ENCODE data around the gene ENG. TPM values are rescaled to one million over a fixed set of nuclear protein-coding genes. Genes with fewer than 3 reads are reported as not detected.

The ENG gene
- total RNA-seq, 2 experiments from 2014 or later = 17.2 to 17.3 TPM

- CTCF ChIA-PET = interaction anchor here (1.3 to 1.7 kb wide), 2 partner anchors 9 to 42 kb away, joined by 4 read pairs; partner anchors contain the start of genes CDK9 and TOR2A
- no peak for DNase-seq
- peaks cover 62% of the 10 kb centered on the region for H3K4me1 Mint-ChIP-seq
- no peaks in the 10 kb centered on the region for H3K27me3 Mint-ChIP-seq
- peaks cover 38% of the 10 kb centered on the region for H3K36me3 Mint-ChIP-seq (ENCODE audit: low read depth)
- H3K27ac Mint-ChIP-seq = peak overlapping the region; percentile 96
- no peaks in the 10 kb centered on the region for H3K9me3 Mint-ChIP-seq
- H3K4me3 Mint-ChIP-seq = peak overlapping the region; percentile 100
- POLR2A ChIA-PET = no interaction called here
These were observed 77.6 kb downstream of the ENG start for GRCh38 chr9:127776924-127777289.

- H3K4me3 Mint-ChIP-seq = peak overlapping the region; percentile 100
- POLR2A ChIA-PET = interaction anchor here (0.6 kb wide), 1 partner anchor 19 kb away, joined by 6 read pairs; no protein-coding TSS in a partner anchor
- no peaks in the 10 kb centered on the region for H3K27me3 Mint-ChIP-seq
- peaks cover 40% of the 10 kb centered on the region for H3K36me3 Mint-ChIP-seq (ENCODE audit: low read depth)
- H3K4me1 Mint-ChIP-seq = peaks cover 62% of the 10 kb centered on the region
- H3K9me3 Mint-ChIP-seq = no peaks in the 10 kb centered on the region
- CTCF ChIA-PET = interaction anchor here (0.6 to 1.7 kb wide), 5 partner anchors 9 to 465 kb away, joined by 3 to 4 read pairs (median 3); partner anchors contain the start of genes CDK9 and TOR2A
- peak; percentile 84 for DNase-seq
- peak overlapping the region; percentile 96 for H3K27ac Mint-ChIP-seq
These were observed 78.1 kb downstream of the ENG start for GRCh38 chr9:127776195-127776923.

- H3K4me3 Mint-ChIP-seq = peak overlapping the region; percentile 34
- H3K27me3 Mint-ChIP-seq = no peaks in the 10 kb centered on the region
- peak overlapping the region; percentile 13 for H3K27ac Mint-ChIP-seq
- ChIA-PET CTCF (interaction anchor here (0.6 to 2.4 kb wide), 2 partner anchors 10 to 15 kb away, joined by 3 to 6 read pairs; no protein-coding TSS in a partner anchor), POLR2A (no interaction called here)
- H3K9me3 Mint-ChIP-seq = no peaks in the 10 kb centered on the region
- DNase-seq = no peak
- H3K4me1 Mint-ChIP-seq = peaks cover 66% of the 10 kb centered on the region
- peaks cover 62% of the 10 kb centered on the region for H3K36me3 Mint-ChIP-seq (ENCODE audit: low read depth)
These were observed 80.5 kb downstream of the ENG start for GRCh38 chr9:127773981-127774380.

GRCh38 chr9:127773272-127773671 lies 81.2 kb downstream of the ENG start:
- peaks cover 69% of the 10 kb centered on the region for H3K4me1 Mint-ChIP-seq
- POLR2A ChIA-PET = no interaction called here

GRCh38 chr9:127772603-127773002 lies 81.9 kb downstream of the ENG start:
- H3K4me3 Mint-ChIP-seq = no peak overlapping the region
- ChIA-PET CTCF (interaction anchor here (2.4 to 3.7 kb wide), 3 partner anchors 12 to 97 kb away, joined by 6 to 25 read pairs (median 10); partner anchors contain the start of gene TOR2A), POLR2A (no interaction called here)
- peaks cover 74% of the 10 kb centered on the region for H3K4me1 Mint-ChIP-seq
- H3K27me3 Mint-ChIP-seq = no peaks in the 10 kb centered on the region
- H3K36me3 Mint-ChIP-seq (ENCODE audit: low read depth) = peaks cover 66% of the 10 kb centered on the region
- no peaks in the 10 kb centered on the region for H3K9me3 Mint-ChIP-seq
- DNase-seq = no peak
- H3K27ac Mint-ChIP-seq = peak overlapping the region; percentile 68

More at GRCh38 chr9:127773272-127773671, 81.2 kb downstream of the ENG start:
- CTCF ChIA-PET = interaction anchor here (2.4 to 3.7 kb wide), 3 partner anchors 11 to 97 kb away, joined by 6 to 25 read pairs (median 10); partner anchors contain the start of gene TOR2A
- no peaks in the 10 kb centered on the region for H3K27me3 Mint-ChIP-seq
- peaks cover 65% of the 10 kb centered on the region for H3K36me3 Mint-ChIP-seq (ENCODE audit: low read depth)
- no peak overlapping the region for H3K4me3 Mint-ChIP-seq
- H3K9me3 Mint-ChIP-seq = no peaks in the 10 kb centered on the region
- H3K27ac Mint-ChIP-seq = peak overlapping the region; percentile 36
- no peak for DNase-seq

GRCh38 chr9:127771570-127772189 lies 82.8 kb downstream of the ENG start:
- Mint-ChIP-seq H3K4me3 (peak overlapping the region; percentile 81), H3K27me3 (no peaks in the 10 kb centered on the region), H3K9me3 (no peaks in the 10 kb centered on the region), H3K36me3 (ENCODE audit: low read depth) (peaks cover 67% of the 10 kb centered on the region), H3K27ac (peak overlapping the region; percentile 84), H3K4me1 (peaks cover 82% of the 10 kb centered on the region)
- CTCF ChIA-PET = interaction anchor here (0.9 to 3.7 kb wide), 11 partner anchors 13 to 172 kb away, joined by 3 to 25 read pairs (median 4); partner anchors contain the start of genes CDK9 and TOR2A
- DNase-seq = no peak
- POLR2A ChIA-PET = interaction anchor here (0.8 kb wide), 1 partner anchor 144 kb away, joined by 3 read pairs; no protein-coding TSS in a partner anchor

- Mint-ChIP-seq H3K4me1 (peaks cover 82% of the 10 kb centered on the region), H3K4me3 (peak overlapping the region; percentile 81), H3K27me3 (no peaks in the 10 kb centered on the region), H3K27ac (peak overlapping the region; percentile 84), H3K36me3 (ENCODE audit: low read depth) (peaks cover 68% of the 10 kb centered on the region), H3K9me3 (no peaks in the 10 kb centered on the region)
- POLR2A ChIA-PET = interaction anchor here (0.5 to 0.8 kb wide), 3 partner anchors 145 to 345 kb away, joined by 3 read pairs; no protein-coding TSS in a partner anchor
- DNase-seq = peak; percentile 96
- CTCF ChIA-PET = interaction anchor here (0.6 to 3.7 kb wide), 14 partner anchors 9 to 182 kb away, joined by 3 to 25 read pairs (median 4); partner anchors contain the start of genes CDK9 and TOR2A
These were observed 83.4 kb downstream of the ENG start for GRCh38 chr9:127770905-127771569.

- no peak for DNase-seq
- H3K4me1 Mint-ChIP-seq = peaks cover 85% of the 10 kb centered on the region
- ChIA-PET CTCF (interaction anchor here (0.6 to 3.7 kb wide), 13 partner anchors 9 to 181 kb away, joined by 3 to 25 read pairs (median 4); partner anchors contain the start of genes CDK9, ST6GALNAC4 and TOR2A), POLR2A (interaction anchor here (0.5 to 1.1 kb wide), 3 partner anchors 17 to 345 kb away, joined by 3 to 8 read pairs (median 3); no protein-coding TSS in a partner anchor)
- peak overlapping the region; percentile 84 for H3K27ac Mint-ChIP-seq
- H3K9me3 Mint-ChIP-seq = no peaks in the 10 kb centered on the region
- peaks cover 71% of the 10 kb centered on the region for H3K36me3 Mint-ChIP-seq (ENCODE audit: low read depth)
- peak overlapping the region; percentile 81 for H3K4me3 Mint-ChIP-seq
- no peaks in the 10 kb centered on the region for H3K27me3 Mint-ChIP-seq
These were observed 83.9 kb downstream of the ENG start for GRCh38 chr9:127770583-127770904.

GRCh38 chr9:127769929-127770582 lies 84.4 kb downstream of the ENG start:
- peak overlapping the region; percentile 84 for H3K27ac Mint-ChIP-seq
- peak overlapping the region; percentile 81 for H3K4me3 Mint-ChIP-seq
- peaks cover 74% of the 10 kb centered on the region for H3K36me3 Mint-ChIP-seq (ENCODE audit: low read depth)
- POLR2A ChIA-PET = interaction anchor here (0.5 to 1.1 kb wide), 2 partner anchors 18 to 155 kb away, joined by 3 to 8 read pairs; no protein-coding TSS in a partner anchor
- DNase-seq = no peak
- H3K4me1 Mint-ChIP-seq = peaks cover 87% of the 10 kb centered on the region
- no peaks in the 10 kb centered on the region for H3K9me3 Mint-ChIP-seq
- CTCF ChIA-PET = interaction anchor here (0.6 to 3.7 kb wide), 8 partner anchors 10 to 181 kb away, joined by 3 to 25 read pairs (median 5); partner anchors contain the start of genes CDK9, ST6GALNAC4 and TOR2A
- no peaks in the 10 kb centered on the region for H3K27me3 Mint-ChIP-seq

GRCh38 chr9:127769101-127769500 lies 85.4 kb downstream of the ENG start:
- POLR2A ChIA-PET = no interaction called here
- Mint-ChIP-seq H3K4me1 (peaks cover 87% of the 10 kb centered on the region), H3K27ac (peak overlapping the region; percentile 77), H3K9me3 (no peaks in the 10 kb centered on the region), H3K27me3 (no peaks in the 10 kb centered on the region), H3K36me3 (ENCODE audit: low read depth) (peaks cover 72% of the 10 kb centered on the region), H3K4me3 (peak overlapping the region; percentile 19)
- CTCF ChIA-PET = interaction anchor here (0.6 to 1.3 kb wide), 3 partner anchors 24 to 147 kb away, joined by 3 to 4 read pairs (median 3); partner anchors contain the start of gene ST6GALNAC4
- no peak for DNase-seq

- ChIA-PET POLR2A (no interaction called here), CTCF (interaction anchor here (0.5 to 0.7 kb wide), 4 partner anchors 11 to 347 kb away, joined by 3 read pairs; no protein-coding TSS in a partner anchor)
- H3K27me3 Mint-ChIP-seq = no peaks in the 10 kb centered on the region
- H3K4me3 Mint-ChIP-seq = peak overlapping the region; percentile 47
- H3K36me3 Mint-ChIP-seq (ENCODE audit: low read depth) = peaks cover 73% of the 10 kb centered on the region
- peak overlapping the region; percentile 77 for H3K27ac Mint-ChIP-seq
- peaks cover 84% of the 10 kb centered on the region for H3K4me1 Mint-ChIP-seq
- no peaks in the 10 kb centered on the region for H3K9me3 Mint-ChIP-seq
- no peak for DNase-seq
These were observed 85.8 kb downstream of the ENG start for GRCh38 chr9:127768698-127769097.
